Memory B cell (primary cell): ENCODE data around the gene RARB.

Experiments used
- ATAC-seq: fragments of 150-1000 bp; cut with Tn5 transposase; 2 replicates; pipeline ENCODE4 v1.10.0; 2021; ENCODE audit warnings: low read depth, mild to moderate bottlenecking, moderate library complexity
- DNase-seq, 2 donors: peaks; one replicate each; pipeline ENCODE4 v3.0.0; 2022; ENCODE audit warnings: low spot score in 2 of 2
- H3K27ac Mint-ChIP-seq: one replicate; pipeline ENCODE4 v1.8.0; 2022; ENCODE audit warnings: mild to moderate bottlenecking, moderate library complexity, mixed read lengths
- H3K27me3 Mint-ChIP-seq: one replicate; pipeline ENCODE4 v1.8.0; 2022; ENCODE audit warnings: mixed read lengths
- H3K36me3 Mint-ChIP-seq: one replicate; pipeline ENCODE4 v1.8.0; 2022; ENCODE audit warnings: mild to moderate bottlenecking, mixed read lengths
- H3K4me1 Mint-ChIP-seq: one replicate; pipeline ENCODE4 v1.8.0; 2022; ENCODE audit warnings: mixed read lengths
- H3K4me3 Mint-ChIP-seq: one replicate; pipeline ENCODE4 v1.8.0; 2022; ENCODE audit warnings: mild to moderate bottlenecking, moderate library complexity, mixed read lengths
- H3K9me3 Mint-ChIP-seq: one replicate; pipeline ENCODE4 v1.8.0; 2022; ENCODE audit warnings: mixed read lengths

RARB gene

DNA sequence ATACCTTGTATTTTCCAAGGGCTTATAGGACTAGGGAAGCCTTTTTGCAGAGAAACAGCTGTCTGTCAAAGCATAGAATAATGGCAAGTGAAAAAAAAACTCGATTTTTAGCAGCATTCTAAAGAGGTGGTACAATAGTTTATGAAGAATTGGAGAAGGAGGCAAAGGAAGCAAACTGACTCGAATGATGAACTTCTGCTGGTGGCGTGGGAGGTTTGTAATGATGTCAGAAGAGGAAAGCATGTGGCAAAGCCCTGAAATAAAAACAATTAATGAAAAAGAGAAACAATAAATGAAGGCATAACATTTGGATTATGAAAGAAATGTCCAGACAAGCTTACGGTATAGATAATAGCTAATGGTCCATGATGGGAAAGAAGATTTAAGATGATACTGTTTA lies 77.5 kb downstream of the RARB start:
- Mint-ChIP-seq H3K4me1 (no peaks in the 10 kb centered on the region), H3K9me3 (no peaks in the 10 kb centered on the region), H3K27ac (no peak overlapping the region), H3K27me3 (no peaks in the 10 kb centered on the region), H3K36me3 (no peaks in the 10 kb centered on the region), H3K4me3 (no peak overlapping the region)
- DNase-seq (no peak), ATAC-seq (no peak)

- Mint-ChIP-seq H3K27ac (no peak overlapping the region), H3K9me3 (no peaks in the 10 kb centered on the region), H3K4me1 (no peaks in the 10 kb centered on the region), H3K27me3 (peaks cover 2% of the 10 kb centered on the region), H3K4me3 (no peak overlapping the region), H3K36me3 (no peaks in the 10 kb centered on the region)
- ATAC-seq (no peak), DNase-seq (no peak)
These were observed 79.7 kb downstream of the RARB start for GRCh38 chr3:25507811-25508210.

DNA sequence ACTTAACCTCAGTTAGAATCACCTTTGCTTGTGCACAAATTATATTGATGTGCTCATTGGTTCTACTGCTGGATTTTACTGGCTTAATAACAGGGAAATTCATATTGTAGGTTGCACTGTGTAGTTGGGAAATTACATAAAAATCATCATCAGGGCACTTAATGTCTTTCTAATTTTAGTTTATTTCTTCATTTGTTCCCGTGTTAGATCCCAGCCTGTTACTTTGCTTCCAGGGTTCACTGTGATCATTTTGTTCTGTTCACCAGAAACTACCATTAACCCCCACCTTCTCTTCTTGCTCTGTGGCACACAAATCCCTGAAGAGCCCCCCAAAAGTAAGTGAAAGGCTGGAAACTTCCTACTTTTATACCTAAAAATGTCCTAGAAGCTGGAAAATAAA lies 80.4 kb downstream of the RARB start:
- Mint-ChIP-seq H3K27ac (no peak overlapping the region), H3K4me3 (no peak overlapping the region), H3K9me3 (no peaks in the 10 kb centered on the region), H3K36me3 (no peaks in the 10 kb centered on the region), H3K27me3 (peaks cover 2% of the 10 kb centered on the region), H3K4me1 (no peaks in the 10 kb centered on the region)
- DNase-seq (no peak), ATAC-seq (no peak)

GRCh38 chr3:25508901-25509300 lies 80.8 kb downstream of the RARB start:
- Mint-ChIP-seq H3K4me3 (no peak overlapping the region), H3K4me1 (no peaks in the 10 kb centered on the region), H3K27me3 (peaks cover 2% of the 10 kb centered on the region), H3K9me3 (no peaks in the 10 kb centered on the region), H3K27ac (no peak overlapping the region), H3K36me3 (no peaks in the 10 kb centered on the region)
- no peak for ATAC-seq
- no peak for DNase-seq

DNA sequence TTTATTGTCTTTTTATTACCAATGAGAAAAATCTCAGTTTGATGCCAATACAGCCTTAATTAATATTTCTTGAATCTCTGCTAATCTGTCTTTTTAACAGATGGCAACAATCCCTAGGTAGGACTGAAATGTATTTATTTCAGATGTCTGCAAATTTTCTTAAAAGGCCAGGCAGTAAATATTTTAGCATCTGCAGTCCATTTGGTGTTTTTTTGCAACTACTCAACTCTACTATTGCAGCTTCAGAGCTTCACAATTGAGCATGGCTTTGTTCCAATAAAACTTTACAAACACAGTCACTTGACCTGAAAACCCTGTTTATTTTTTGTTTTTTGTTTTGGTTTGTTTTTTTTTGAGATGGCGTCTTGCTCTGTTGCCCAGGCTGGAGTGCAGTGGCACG lies 82.7 kb downstream of the RARB start:
- Mint-ChIP-seq H3K27me3 (peaks cover 2% of the 10 kb centered on the region), H3K4me1 (no peaks in the 10 kb centered on the region), H3K9me3 (no peaks in the 10 kb centered on the region), H3K4me3 (no peak overlapping the region), H3K27ac (no peak overlapping the region), H3K36me3 (no peaks in the 10 kb centered on the region)
- no peak for ATAC-seq
- no peak for DNase-seq

- no peak overlapping the region for H3K27ac Mint-ChIP-seq
- no peaks in the 10 kb centered on the region for H3K36me3 Mint-ChIP-seq
- H3K4me1 Mint-ChIP-seq, result no peaks in the 10 kb centered on the region
- H3K9me3 Mint-ChIP-seq, result no peaks in the 10 kb centered on the region
- no peak for ATAC-seq
- DNase-seq, result no peak
- no peak overlapping the region for H3K4me3 Mint-ChIP-seq
- peaks cover 2% of the 10 kb centered on the region for H3K27me3 Mint-ChIP-seq
These were observed 84.1 kb downstream of the RARB start for GRCh38 chr3:25511972-25512721.

DNA sequence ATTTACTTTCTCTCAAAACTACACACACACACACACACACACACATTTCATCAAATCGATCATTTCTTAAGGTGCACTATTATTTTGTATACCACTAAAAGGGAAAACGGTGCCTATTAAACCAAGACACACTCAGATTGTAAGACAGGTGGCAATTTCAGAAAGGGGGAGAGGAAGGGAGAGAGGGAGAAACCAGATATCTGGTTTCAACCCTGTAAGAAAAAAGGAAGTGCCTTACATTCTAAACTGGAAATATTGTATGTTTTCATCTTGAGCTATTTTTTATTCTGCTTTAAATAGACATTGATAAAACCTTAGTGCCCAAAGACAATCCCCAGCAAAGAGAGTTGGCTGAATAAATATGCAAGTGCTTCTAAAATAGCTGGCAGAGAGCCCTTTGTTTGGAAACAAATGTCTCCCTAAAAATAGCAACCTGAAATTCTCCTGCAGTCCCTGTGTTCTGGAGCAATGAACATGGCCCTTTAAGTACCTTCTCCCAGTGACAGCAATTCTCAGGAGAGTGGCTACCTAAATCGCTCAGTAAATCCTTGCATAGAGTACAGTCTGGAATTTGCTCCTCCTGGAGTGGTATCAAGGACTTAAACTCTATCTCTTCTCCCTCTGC lies 85.7 kb downstream of the RARB start:
- H3K4me3 Mint-ChIP-seq, result no peak overlapping the region

GRCh38 chr3:25515171-25515570 lies 87.1 kb downstream of the RARB start:
- ATAC-seq (no peak), DNase-seq (no peak)
- no peak overlapping the region for H3K4me3 Mint-ChIP-seq
- peaks cover 1% of the 10 kb centered on the region for H3K9me3 Mint-ChIP-seq
- no peaks in the 10 kb centered on the region for H3K36me3 Mint-ChIP-seq
- no peaks in the 10 kb centered on the region for H3K4me1 Mint-ChIP-seq
- no peak overlapping the region for H3K27ac Mint-ChIP-seq
- H3K27me3 Mint-ChIP-seq, result peaks cover 5% of the 10 kb centered on the region

More for the DNA sequence above, 85.7 kb downstream of the RARB start:
- no peak for DNase-seq
- H3K4me1 Mint-ChIP-seq, result no peaks in the 10 kb centered on the region
- H3K36me3 Mint-ChIP-seq, result no peaks in the 10 kb centered on the region
- no peak overlapping the region for H3K27ac Mint-ChIP-seq
- no peaks in the 10 kb centered on the region for H3K9me3 Mint-ChIP-seq
- H3K27me3 Mint-ChIP-seq, result peaks cover 2% of the 10 kb centered on the region
- no peak for ATAC-seq

GRCh38 chr3:25520926-25521559 lies 93.0 kb downstream of the RARB start:
- no peak overlapping the region for H3K4me3 Mint-ChIP-seq
- no peaks in the 10 kb centered on the region for H3K36me3 Mint-ChIP-seq
- ATAC-seq (no peak), DNase-seq (no peak)
- no peaks in the 10 kb centered on the region for H3K4me1 Mint-ChIP-seq
- no peak overlapping the region for H3K27ac Mint-ChIP-seq
- peaks cover 1% of the 10 kb centered on the region for H3K9me3 Mint-ChIP-seq
- peaks cover 7% of the 10 kb centered on the region for H3K27me3 Mint-ChIP-seq

- H3K27me3 Mint-ChIP-seq, result peaks cover 7% of the 10 kb centered on the region
- DNase-seq (no peak), ATAC-seq (no peak)
- no peak overlapping the region for H3K27ac Mint-ChIP-seq
- H3K4me1 Mint-ChIP-seq, result no peaks in the 10 kb centered on the region
- no peak overlapping the region for H3K4me3 Mint-ChIP-seq
- peaks cover 3% of the 10 kb centered on the region for H3K9me3 Mint-ChIP-seq
- no peaks in the 10 kb centered on the region for H3K36me3 Mint-ChIP-seq
These were observed 99.3 kb downstream of the RARB start for GRCh38 chr3:25527336-25527735.

DNA sequence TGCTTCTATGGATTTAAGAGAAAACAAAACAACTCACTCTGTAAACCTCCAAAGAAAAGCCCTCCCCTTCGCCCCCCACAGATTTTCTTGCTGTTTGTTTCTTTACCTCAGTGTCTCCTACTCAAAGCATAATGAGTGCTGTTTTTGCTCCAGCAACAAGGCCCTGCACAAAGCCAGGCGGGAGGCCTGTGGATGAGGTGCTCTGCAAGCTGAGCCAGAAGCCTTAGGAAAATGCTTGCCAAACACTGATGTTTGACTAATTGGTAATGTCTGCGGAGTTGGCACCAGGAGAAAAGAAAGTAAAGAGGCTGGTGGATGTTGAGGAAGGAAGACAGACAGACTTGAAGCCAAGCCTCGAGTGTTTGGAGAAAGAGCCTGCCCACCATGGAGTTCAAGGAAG lies 99.7 kb downstream of the RARB start:
- no peaks in the 10 kb centered on the region for H3K36me3 Mint-ChIP-seq
- no peak for DNase-seq
- ATAC-seq, result no peak
- H3K4me1 Mint-ChIP-seq, result no peaks in the 10 kb centered on the region
- no peak overlapping the region for H3K27ac Mint-ChIP-seq
- H3K4me3 Mint-ChIP-seq, result no peak overlapping the region
- H3K27me3 Mint-ChIP-seq, result peaks cover 7% of the 10 kb centered on the region
- H3K9me3 Mint-ChIP-seq, result peaks cover 3% of the 10 kb centered on the region

DNA sequence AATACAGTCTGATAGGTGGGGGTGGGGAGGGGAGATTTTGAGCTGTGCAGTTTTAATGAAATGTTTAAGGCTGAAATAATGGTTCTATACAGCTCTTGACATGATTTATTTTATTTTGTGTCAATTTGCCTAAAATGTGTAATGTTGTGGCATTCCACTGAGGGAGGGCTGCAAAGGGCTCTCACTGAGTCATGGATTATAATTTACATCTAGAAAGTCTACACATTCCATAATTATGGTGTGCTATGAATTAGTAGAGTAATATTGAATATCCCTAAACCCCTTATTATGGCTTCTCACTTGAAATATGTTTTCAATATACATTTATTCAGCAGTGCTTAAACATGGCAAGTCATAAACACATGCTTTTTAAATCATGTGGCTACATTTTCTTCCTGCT lies 103.9 kb downstream of the RARB start:
- peaks cover 2% of the 10 kb centered on the region for H3K27me3 Mint-ChIP-seq
- no peak overlapping the region for H3K4me3 Mint-ChIP-seq
- H3K4me1 Mint-ChIP-seq, result no peaks in the 10 kb centered on the region
- H3K9me3 Mint-ChIP-seq, result peaks cover 3% of the 10 kb centered on the region
- H3K36me3 Mint-ChIP-seq, result no peaks in the 10 kb centered on the region
- DNase-seq (no peak), ATAC-seq (no peak)
- H3K27ac Mint-ChIP-seq, result no peak overlapping the region

GRCh38 chr3:25532431-25533162 lies 104.5 kb downstream of the RARB start:
- peaks cover 2% of the 10 kb centered on the region for H3K27me3 Mint-ChIP-seq
- H3K36me3 Mint-ChIP-seq, result no peaks in the 10 kb centered on the region
- no peaks in the 10 kb centered on the region for H3K4me1 Mint-ChIP-seq
- DNase-seq (no peak), ATAC-seq (no peak)
- no peak overlapping the region for H3K27ac Mint-ChIP-seq
- H3K9me3 Mint-ChIP-seq, result peaks cover 3% of the 10 kb centered on the region
- H3K4me3 Mint-ChIP-seq, result no peak overlapping the region

DNA sequence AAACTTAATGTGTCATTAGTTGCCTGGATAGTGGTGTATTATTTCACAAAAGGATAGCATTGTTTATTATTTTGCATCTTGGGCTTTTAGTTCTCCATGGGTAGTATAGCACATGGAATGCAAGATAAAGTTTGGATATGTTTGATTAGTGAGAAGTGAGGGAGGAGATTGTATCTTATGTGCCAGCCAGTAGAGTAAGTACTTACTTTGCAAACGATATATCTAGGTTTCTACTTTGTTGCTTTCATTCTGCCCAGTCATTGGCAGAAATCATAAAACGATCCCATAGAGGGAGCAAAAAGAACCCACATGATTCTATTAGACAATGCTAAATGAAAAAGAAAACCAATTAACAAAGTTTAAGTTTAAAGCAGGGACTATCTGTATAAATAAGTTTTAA lies 105.3 kb downstream of the RARB start:
- no peak overlapping the region for H3K4me3 Mint-ChIP-seq
- H3K9me3 Mint-ChIP-seq, result peaks cover 1% of the 10 kb centered on the region
- DNase-seq (no peak), ATAC-seq (no peak)
- H3K4me1 Mint-ChIP-seq, result no peaks in the 10 kb centered on the region
- no peaks in the 10 kb centered on the region for H3K27me3 Mint-ChIP-seq
- H3K36me3 Mint-ChIP-seq, result no peaks in the 10 kb centered on the region
- no peak overlapping the region for H3K27ac Mint-ChIP-seq
